ENCODE data around the gene COQ5. TPM values are rescaled to one million over a fixed set of nuclear protein-coding genes. Genes with fewer than 3 reads are reported as not detected.
A peak's percentile ranks its signal among the peaks of the same experiment; 100 is the strongest.
"Not testable (repeated sequence)": the region's sequence is repeated elsewhere in the genome, so short reads cannot be mapped to it uniquely, and the experiment has no call there.

The COQ5 gene
- total and polyA plus RNA-seq, 2 donors = 25.0 to 26.8 TPM

DNA sequence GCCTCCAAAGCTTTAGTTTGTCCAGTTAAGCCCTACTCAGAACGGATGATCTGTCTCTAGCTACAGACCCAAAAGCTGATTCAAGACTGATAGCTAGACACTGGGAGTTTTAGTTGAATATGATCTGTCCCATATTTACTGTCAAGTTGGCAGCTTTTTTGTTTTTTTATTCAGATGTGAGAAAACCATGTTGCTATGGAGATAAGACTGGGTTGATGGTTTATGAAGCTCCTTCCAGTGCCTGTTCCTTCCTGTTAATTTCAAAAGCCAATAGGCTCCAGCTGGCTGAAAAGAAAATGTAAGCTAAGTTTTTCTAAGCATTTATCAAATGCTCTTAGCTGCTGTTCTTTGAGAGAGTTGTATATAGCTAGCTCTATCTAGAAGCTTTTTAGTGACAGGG, 28.4 kb downstream of the COQ5 start:
- Histone ChIP-seq H3K4me1 (ENCODE audit: insufficient read depth) (peaks cover 1% of the 10 kb centered on the region), H3K36me3 (ENCODE audit: insufficient read depth) (peaks cover 1% of the 10 kb centered on the region), H3K27ac (ENCODE audit: low read depth) (no peak overlapping the region), H3K4me3 (ENCODE audit: low read depth, low read length) (no peak overlapping the region)
- no peak for DNase-seq (ENCODE audit: extremely low spot score)
- 66% methylated on average over 1 of the region's 1 CpG for WGBS

DNA sequence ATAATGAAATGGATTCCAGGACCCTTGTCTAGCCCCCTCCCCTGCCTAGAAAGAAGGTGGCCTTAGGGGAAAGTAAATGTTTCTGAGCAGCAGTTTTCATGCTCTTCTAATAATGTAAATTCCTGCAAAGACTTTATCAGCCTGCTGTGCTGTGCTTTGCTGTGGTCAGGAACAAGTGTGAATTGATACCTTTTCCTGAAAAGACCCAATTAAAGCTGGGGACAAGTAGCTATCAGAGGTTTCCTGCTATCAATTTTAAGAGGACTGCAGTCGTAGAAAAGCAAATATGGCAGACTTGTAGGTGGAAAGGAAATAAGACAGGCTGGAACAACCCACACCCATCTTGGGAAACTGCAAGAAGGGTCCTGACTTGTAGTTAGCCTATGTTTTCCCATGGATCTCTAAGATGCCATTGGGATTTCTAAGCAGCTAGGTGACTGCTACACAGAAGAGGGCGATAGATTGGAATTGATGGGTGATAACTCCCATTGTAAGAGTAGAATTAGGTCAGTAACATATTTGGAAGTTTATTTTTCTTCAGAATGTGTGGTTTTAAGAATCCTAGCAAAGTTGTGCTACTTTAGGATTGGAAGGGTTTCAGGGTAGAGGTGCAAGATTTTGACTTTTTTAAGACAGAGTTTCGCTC, 30.0 kb downstream of the COQ5 start:
- WGBS = 76% methylated on average over 3 of the region's 3 CpGs
- no peak for DNase-seq (ENCODE audit: extremely low spot score)
- Histone ChIP-seq H3K27ac (ENCODE audit: low read depth) (no peak overlapping the region), H3K36me3 (ENCODE audit: insufficient read depth) (no peaks in the 10 kb centered on the region), H3K4me3 (ENCODE audit: low read depth, low read length) (no peak overlapping the region), H3K4me1 (ENCODE audit: insufficient read depth) (peaks cover 1% of the 10 kb centered on the region)

DNA sequence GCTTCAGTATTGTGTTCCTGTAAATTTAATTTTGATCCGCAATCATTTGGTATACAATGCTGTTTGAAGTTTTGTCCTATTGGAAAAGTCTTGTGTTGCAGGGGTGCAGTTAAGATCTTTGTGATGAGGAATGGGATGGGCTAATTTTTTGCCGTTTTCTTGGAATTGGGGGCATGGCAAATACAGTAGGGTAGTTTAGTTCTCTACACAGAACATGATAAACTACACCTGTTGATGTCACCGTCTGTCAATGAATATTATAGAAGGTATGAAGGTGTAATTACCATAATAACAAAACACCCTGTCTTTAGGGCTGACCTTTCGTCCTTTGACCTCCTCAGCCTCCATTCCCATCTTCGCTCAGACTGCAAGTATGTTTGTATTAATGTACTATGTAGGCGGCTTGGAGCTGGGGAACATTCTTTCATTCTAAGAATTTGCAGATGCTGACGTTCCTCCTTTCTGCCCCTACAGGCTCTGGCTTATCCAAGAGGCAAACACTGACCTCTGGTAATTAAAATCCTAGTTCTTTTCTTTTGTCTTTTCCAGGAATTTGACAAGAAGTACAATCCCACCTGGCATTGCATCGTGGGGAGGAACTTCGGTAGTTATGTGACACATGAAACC, 31.3 kb downstream of the COQ5 start:
- H3K4me3 ChIP-seq (ENCODE audit: low read depth, low read length) = peak overlapping the region; percentile 90
- H3K36me3 ChIP-seq (ENCODE audit: insufficient read depth) = no peaks in the 10 kb centered on the region
- peaks cover 1% of the 10 kb centered on the region for H3K4me1 ChIP-seq (ENCODE audit: insufficient read depth)
- WGBS = 14% methylated on average over 9 of the region's 9 CpGs
- DNase-seq (ENCODE audit: extremely low spot score) = no peak
- no peak overlapping the region for H3K27ac ChIP-seq (ENCODE audit: low read depth)

GRCh38 chr12:120496413-120497340, 32.3 kb downstream of the COQ5 start:
- Histone ChIP-seq H3K4me1 (ENCODE audit: insufficient read depth) (peaks cover 1% of the 10 kb centered on the region), H3K36me3 (ENCODE audit: insufficient read depth) (no peaks in the 10 kb centered on the region), H3K4me3 (ENCODE audit: low read depth, low read length) (peak overlapping the region; percentile 90), H3K27ac (ENCODE audit: low read depth) (peak overlapping the region; percentile 78)
- DNase-seq (ENCODE audit: extremely low spot score) = no peak
- WGBS = under 1% methylated on average over 47 of the region's 47 CpGs

DNA sequence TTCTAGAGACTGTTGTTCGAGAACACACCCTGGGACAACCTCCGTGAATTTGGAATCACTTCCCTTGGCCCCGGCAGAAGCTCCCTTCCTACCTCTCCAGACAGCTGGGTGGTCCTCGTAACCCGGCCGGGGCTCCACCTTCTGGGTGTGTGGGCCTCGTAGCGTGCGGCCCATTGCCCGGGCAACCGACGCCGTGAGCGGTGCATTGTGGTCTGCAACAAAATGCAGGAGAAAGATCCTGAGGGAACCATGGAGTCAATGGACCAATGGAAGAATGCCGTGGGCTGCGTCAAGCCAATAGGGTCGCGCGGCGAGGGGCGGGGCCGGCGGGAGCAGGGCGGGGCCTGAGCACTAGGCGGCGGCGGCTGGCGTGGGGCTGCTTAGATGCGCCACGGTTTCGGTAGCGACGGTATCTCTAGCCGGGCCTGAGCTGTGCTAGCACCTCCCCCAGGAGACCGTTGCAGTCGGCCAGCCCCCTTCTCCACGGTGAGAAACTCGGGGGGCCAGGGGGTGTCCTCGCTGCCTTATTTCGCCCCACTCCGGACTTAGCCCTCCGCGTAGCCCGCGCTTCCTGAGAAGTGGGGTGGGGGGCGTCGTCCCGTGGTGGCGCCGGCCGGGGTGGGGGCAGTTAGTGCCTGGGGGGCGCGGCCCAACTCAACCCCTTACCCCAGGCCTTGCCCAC, 33.1 kb downstream of the COQ5 start, which contains the start of gene DYNLL1:
Gene DYNLL1, plus strand, starts transcription at position 383 of the 682 bp plus-strand sequence. CDS start 309 bp downstream, outside the sequence.
- H3K4me3 ChIP-seq (ENCODE audit: low read depth, low read length) = peak within 1 kb of the TSS; percentile 90
- H3K27ac ChIP-seq (ENCODE audit: low read depth) = peak within 1 kb of the TSS; percentile 78
- no peaks in the 10 kb centered on the region for H3K36me3 ChIP-seq (ENCODE audit: insufficient read depth)
- H3K4me1 ChIP-seq (ENCODE audit: insufficient read depth) = peaks cover 1% of the 10 kb centered on the region
- WGBS = under 1% methylated on average over 53 of the region's 53 CpGs
- peak; percentile 93 for DNase-seq (ENCODE audit: extremely low spot score)

DNA sequence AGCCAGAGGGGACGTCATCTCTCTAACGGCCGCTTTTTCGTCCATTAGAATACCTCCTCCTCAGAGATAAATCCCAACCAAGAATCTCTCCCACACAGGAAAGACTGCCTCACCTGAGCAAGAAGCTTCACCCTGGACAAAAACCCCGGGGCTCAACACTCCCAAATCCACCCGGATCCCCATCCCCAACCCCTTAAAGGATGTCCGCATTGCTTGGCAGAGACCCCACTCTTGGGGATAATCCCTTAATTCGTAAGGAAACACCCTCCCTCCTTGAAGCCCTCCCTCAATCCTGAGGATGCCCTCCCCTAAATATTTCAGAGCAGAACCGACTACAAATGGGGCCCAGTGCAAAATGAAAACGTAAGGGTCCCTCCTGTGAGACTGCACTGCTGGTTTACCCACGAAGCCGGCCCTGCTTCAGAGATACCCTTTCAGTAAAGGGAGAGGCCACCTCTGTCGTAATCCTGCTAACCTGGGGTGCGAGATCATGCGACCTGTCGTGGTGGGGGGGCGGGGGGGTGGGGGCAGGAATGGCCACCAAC, 33.7 kb downstream of the COQ5 start:
- no peak overlapping the region for H3K27ac ChIP-seq (ENCODE audit: low read depth)
- no peaks in the 10 kb centered on the region for H3K36me3 ChIP-seq (ENCODE audit: insufficient read depth)
- DNase-seq (ENCODE audit: extremely low spot score) = no peak
- H3K4me3 ChIP-seq (ENCODE audit: low read depth, low read length) = peak overlapping the region; percentile 90
- no peaks in the 10 kb centered on the region for H3K4me1 ChIP-seq (ENCODE audit: insufficient read depth)
- WGBS = 17% methylated on average over 17 of the region's 17 CpGs

DNA sequence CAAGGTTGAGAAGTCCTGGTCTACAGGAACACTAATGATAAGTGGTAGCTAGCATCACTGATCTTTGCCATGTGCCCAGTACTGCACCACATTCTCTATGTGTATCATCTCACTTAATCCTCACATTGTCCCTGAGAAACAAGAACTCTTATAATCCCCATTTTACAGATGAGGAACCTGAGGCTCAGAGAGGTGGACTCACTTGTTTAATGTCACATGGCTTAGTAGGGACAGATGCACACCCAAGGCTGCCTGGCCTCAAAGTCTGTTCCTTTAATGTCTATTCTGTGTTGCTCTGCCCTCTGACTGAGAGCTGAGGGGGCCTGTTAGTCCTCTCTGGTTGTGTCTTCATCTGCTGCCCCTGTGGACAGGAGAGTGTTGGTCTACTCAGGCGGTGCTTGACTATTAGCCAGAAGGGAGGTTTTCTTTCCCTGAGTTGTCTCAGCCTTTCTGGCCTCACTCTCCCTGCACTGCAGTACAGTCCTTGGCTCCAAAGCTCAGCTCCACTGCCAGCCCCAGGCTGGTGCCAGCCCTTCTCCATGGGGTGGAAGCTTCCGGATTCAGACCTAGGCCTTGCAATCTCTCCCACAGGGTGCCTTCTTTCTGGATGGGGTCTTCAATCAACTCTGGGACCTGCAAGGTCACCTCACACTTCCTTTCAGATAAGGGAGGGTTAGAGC, 38.0 kb downstream of the COQ5 start:
- Histone ChIP-seq H3K4me1 (ENCODE audit: insufficient read depth) (no peaks in the 10 kb centered on the region), H3K27ac (ENCODE audit: low read depth) (no peak overlapping the region), H3K36me3 (ENCODE audit: insufficient read depth) (no peaks in the 10 kb centered on the region), H3K4me3 (ENCODE audit: low read depth, low read length) (no peak overlapping the region)
- no peak for DNase-seq (ENCODE audit: extremely low spot score)
- 86% methylated on average over 2 of the region's 2 CpGs for WGBS

- Histone ChIP-seq H3K4me3 (ENCODE audit: low read depth, low read length) (no peak overlapping the region), H3K36me3 (ENCODE audit: insufficient read depth) (no peaks in the 10 kb centered on the region), H3K4me1 (ENCODE audit: insufficient read depth) (no peaks in the 10 kb centered on the region), H3K27ac (ENCODE audit: low read depth) (no peak overlapping the region)
- no peak for DNase-seq (ENCODE audit: extremely low spot score)
- WGBS = 93% methylated on average over 5 of the region's 5 CpGs
Measured at GRCh38 chr12:120490325-120490724, 38.6 kb downstream of the COQ5 start.

- Histone ChIP-seq H3K36me3 (ENCODE audit: insufficient read depth) (no peaks in the 10 kb centered on the region), H3K4me3 (ENCODE audit: low read depth, low read length) (no peak overlapping the region), H3K4me1 (ENCODE audit: insufficient read depth) (no peaks in the 10 kb centered on the region), H3K27ac (ENCODE audit: low read depth) (no peak overlapping the region)
- no peak for DNase-seq (ENCODE audit: extremely low spot score)
- WGBS = 63% methylated on average over 4 of the region's 4 CpGs
Measured at GRCh38 chr12:120489018-120489417, 39.9 kb downstream of the COQ5 start.

- H3K36me3 ChIP-seq (ENCODE audit: insufficient read depth) = no peaks in the 10 kb centered on the region
- WGBS = 68% methylated on average over 5 of the region's 5 CpGs
- no peak overlapping the region for H3K27ac ChIP-seq (ENCODE audit: low read depth)
- no peaks in the 10 kb centered on the region for H3K4me1 ChIP-seq (ENCODE audit: insufficient read depth)
- no peak overlapping the region for H3K4me3 ChIP-seq (ENCODE audit: low read depth, low read length)
- DNase-seq (ENCODE audit: extremely low spot score) = no peak
Measured at GRCh38 chr12:120488057-120488640, 40.8 kb downstream of the COQ5 start.

DNA sequence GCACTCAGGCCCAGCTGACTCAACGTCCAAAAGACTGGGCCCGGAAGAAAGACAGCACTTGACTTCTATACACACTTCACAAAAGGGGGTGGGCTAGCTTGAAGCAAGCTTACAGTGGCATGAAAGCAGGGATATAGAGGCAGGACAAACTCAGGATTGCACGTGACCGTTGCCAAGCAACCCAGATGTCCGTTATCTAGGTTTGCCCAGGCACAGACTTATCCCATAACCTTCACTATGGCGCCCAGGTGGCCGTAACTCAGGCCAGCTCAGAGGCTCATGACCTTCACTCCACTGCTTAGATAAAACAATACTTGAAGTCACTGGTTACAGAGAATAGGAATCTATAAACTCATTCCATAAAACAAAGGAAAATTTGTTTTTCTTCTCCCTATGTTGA, 41.4 kb downstream of the COQ5 start:
- H3K27ac ChIP-seq (ENCODE audit: low read depth); H3K4me1 ChIP-seq (ENCODE audit: insufficient read depth); DNase-seq (ENCODE audit: extremely low spot score); H3K4me3 ChIP-seq (ENCODE audit: low read depth, low read length); H3K36me3 ChIP-seq (ENCODE audit: insufficient read depth): not testable (repeated sequence)
- WGBS = 72% methylated on average over 7 of the region's 7 CpGs

All from urinary bladder (tissue), 4 donors.